Stomach (tissue), 4 donors: ENCODE data around the gene VAMP1.
A peak's percentile ranks its signal among the peaks of the same experiment; 100 is the strongest.

Source experiments
- POLR2A ChIP-seq, 4 donors: fragments of 450-650 bp; IDR thresholded peaks; one replicate each; pipeline ENCODE4 v1.6.1; 2016; ENCODE audit warnings: antibody characterized with exemption in 4 of 4, control low read depth in 2 of 4, mild to moderate bottlenecking in 1 of 4, moderate library complexity in 1 of 4
- POLR2AphosphoS5 ChIP-seq, 3 donors: sonication (generic); formaldehyde crosslinking; IDR thresholded peaks; one replicate each; pipeline ENCODE4 v1.6.1; 2016; ENCODE audit warnings: antibody characterized with exemption in 3 of 3
- TF ChIP-seq, protein P1 (sequence below), 7 experiments: fragments of 450-650 bp in 4 of 7; fragments of 200-600 bp in 3 of 7; sonication (generic) in 3 of 7; IDR thresholded peaks; one replicate each; pipeline ENCODE4 v1.5.1; 2016 to 2019; ENCODE audit warnings: antibody characterized with exemption in 7 of 7, control low read depth in 2 of 7, mild to moderate bottlenecking in 1 of 7

GRCh38 chr12:6461401-6462233 lies 8.9 kb downstream of the VAMP1 start:
- TF ChIP-seq POLR2A (IDR thresholded peaks at IDR 0.05) (no peak), POLR2AphosphoS5 (IDR thresholded peaks at IDR 0.05) (peak in 1 of 3 donors; percentile 33)
- TF ChIP-seq, protein P1, sequence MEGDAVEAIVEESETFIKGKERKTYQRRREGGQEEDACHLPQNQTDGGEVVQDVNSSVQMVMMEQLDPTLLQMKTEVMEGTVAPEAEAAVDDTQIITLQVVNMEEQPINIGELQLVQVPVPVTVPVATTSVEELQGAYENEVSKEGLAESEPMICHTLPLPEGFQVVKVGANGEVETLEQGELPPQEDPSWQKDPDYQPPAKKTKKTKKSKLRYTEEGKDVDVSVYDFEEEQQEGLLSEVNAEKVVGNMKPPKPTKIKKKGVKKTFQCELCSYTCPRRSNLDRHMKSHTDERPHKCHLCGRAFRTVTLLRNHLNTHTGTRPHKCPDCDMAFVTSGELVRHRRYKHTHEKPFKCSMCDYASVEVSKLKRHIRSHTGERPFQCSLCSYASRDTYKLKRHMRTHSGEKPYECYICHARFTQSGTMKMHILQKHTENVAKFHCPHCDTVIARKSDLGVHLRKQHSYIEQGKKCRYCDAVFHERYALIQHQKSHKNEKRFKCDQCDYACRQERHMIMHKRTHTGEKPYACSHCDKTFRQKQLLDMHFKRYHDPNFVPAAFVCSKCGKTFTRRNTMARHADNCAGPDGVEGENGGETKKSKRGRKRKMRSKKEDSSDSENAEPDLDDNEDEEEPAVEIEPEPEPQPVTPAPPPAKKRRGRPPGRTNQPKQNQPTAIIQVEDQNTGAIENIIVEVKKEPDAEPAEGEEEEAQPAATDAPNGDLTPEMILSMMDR (IDR thresholded peaks at IDR 0.05) = no peak
